Keratinocyte (primary cell): Measurements from ENCODE around the gene GPR42. TPM values are rescaled to one million over a fixed set of nuclear protein-coding genes. Genes with fewer than 3 reads are reported as not detected.

ENCODE experiments used
- DNase-seq: peaks from one replicate; pipeline ENCODE4 v3.0.0-alpha.2; 2011; ENCODE audit warnings: low read depth, missing footprints, low spot score
- FAIRE-seq: peaks from 2 replicates; lab custom pipeline; 2011; peaks lifted over from hg19 to GRCh38; lab: Jason Lieb, UNC
- H2AFZ ChIP-seq: 2 replicates; pipeline ENCODE4 v1.6.0; 2012; ENCODE audit warnings: low read length, control low read depth, inconsistent platforms; ENCODE audit not compliant: control insufficient read depth
- H3K27ac ChIP-seq: 2 replicates; pipeline ENCODE4 v1.5.1; 2011; ENCODE audit warnings: low read length; ENCODE audit not compliant: control insufficient read depth, insufficient read depth
- H3K27me3 ChIP-seq: 3 replicates; pipeline ENCODE4 v1.6.0; 2011; ENCODE audit warnings: low read length; ENCODE audit not compliant: control insufficient read depth, insufficient read depth; ENCODE audit errors: extremely low read depth
- H3K36me3 ChIP-seq, 2 experiments: 2 replicates in 1 of 2; 3 replicates in 1 of 2; pipeline ENCODE4 v1.5.1; 2011; ENCODE audit warnings: low read length in 2 of 2, mild to moderate bottlenecking in 1 of 2; ENCODE audit not compliant: control insufficient read depth in 2 of 2, insufficient read depth in 2 of 2; ENCODE audit errors: extremely low read depth in 1 of 2
- H3K4me1 ChIP-seq: 3 replicates; pipeline ENCODE4 v1.5.1; 2011; ENCODE audit warnings: low read length; ENCODE audit not compliant: control insufficient read depth, insufficient read depth; ENCODE audit errors: extremely low read depth
- H3K4me2 ChIP-seq: 3 replicates; pipeline ENCODE4 v1.6.0; 2011; ENCODE audit warnings: low read depth, low read length; ENCODE audit not compliant: control insufficient read depth, insufficient read depth; ENCODE audit errors: extremely low read depth
- H3K4me3 ChIP-seq, 3 experiments: fragments of 200-600 bp in 1 of 3; sonication (generic) in 1 of 3; 2 replicates in 2 of 3; 3 replicates in 1 of 3; pipeline ENCODE4 v1.5.1; 2011 to 2016; ENCODE audit warnings: low read length in 3 of 3, mild to moderate bottlenecking in 3 of 3, control low read depth in 2 of 3, inconsistent platforms in 1 of 3, low read depth in 1 of 3, mixed read lengths in 1 of 3, mixed run types in 1 of 3, moderate library complexity in 1 of 3; ENCODE audit not compliant: control insufficient read depth in 2 of 3, insufficient read depth in 2 of 3; ENCODE audit errors: extremely low read depth in 1 of 3
- H3K79me2 ChIP-seq: 2 replicates; pipeline ENCODE4 v1.6.0; 2012; ENCODE audit warnings: low read length; ENCODE audit not compliant: control insufficient read depth, insufficient read depth
- H3K9ac ChIP-seq: 3 replicates; pipeline ENCODE4 v1.6.0; 2011; ENCODE audit warnings: low read length; ENCODE audit not compliant: control insufficient read depth, insufficient read depth; ENCODE audit errors: extremely low read depth
- H3K9me1 ChIP-seq: 3 replicates; pipeline ENCODE4 v1.6.0; 2011; ENCODE audit warnings: low read length; ENCODE audit not compliant: control insufficient read depth, insufficient read depth; ENCODE audit errors: extremely low read depth
- H3K9me3 ChIP-seq: 2 replicates; pipeline ENCODE4 v1.5.1; 2012; ENCODE audit warnings: low read depth, low read length; ENCODE audit not compliant: control insufficient read depth
- H4K20me1 ChIP-seq: 3 replicates; pipeline ENCODE4 v1.6.0; 2011; ENCODE audit warnings: low read length; ENCODE audit not compliant: control insufficient read depth, insufficient read depth; ENCODE audit errors: extremely low read depth
- CTCF ChIP-seq, 3 experiments: IDR thresholded peaks in 1 of 3; conservative IDR thresholded peaks in 1 of 3; optimal IDR thresholded peaks in 1 of 3; 2 replicates in 2 of 3; 3 replicates in 1 of 3; pipeline versions ENCODE3 to v1.5.1; 2011; ENCODE audit warnings: low read length in 3 of 3, mild to moderate bottlenecking in 3 of 3, moderate library complexity in 2 of 3, control low read depth in 1 of 3, inconsistent platforms in 1 of 3; ENCODE audit not compliant: insufficient read depth in 2 of 3; ENCODE audit errors: extremely low read depth in 1 of 3
- EZH2 ChIP-seq: IDR thresholded peaks from one replicate; pipeline ENCODE4 v1.6.1; 2012; ENCODE audit warnings: inconsistent platforms, mild to moderate bottlenecking, low read length, moderate library complexity
- dilution Hi-C: fragments of 300-500 bp; cut with MboI; formaldehyde crosslinking; loops from one replicate; pipeline ENCODE4 v1.7.0; 2020; ENCODE audit warnings: low sequenced_read_pairs; ENCODE audit not compliant: extremely low pct_ligation_motif_present
- polyA plus RNA-seq, 5 experiments: library from polyadenylated mRNA; depleted of rRNA in 3 of 5; stranded (reverse) in 3 of 5; stranded (forward) in 1 of 5; unstranded in 1 of 5; fragments of >200 nt; gene quantifications; 1 replicate in 1 of 5; 2 replicates in 3 of 5; 3 replicates in 1 of 5; pipeline versions ENCODE4 v1.2.1 to v1.2.3, GENCODE V29; 2011 to 2012; ENCODE audit warnings: missing spikeins in 2 of 5, low read depth in 1 of 5, low replicate concordance in 1 of 5

GPR42 gene
- polyA plus RNA-seq, 1 donor (not counting 4 experiments of a cell fraction or from before 2014, with no cell fraction given), result not detected

- no peak for DNase-seq
These were observed 29.9 kb upstream of the GPR42 start for GRCh38 chr19:35341006-35341405.

GRCh38 chr19:35341565-35342225 lies 29.2 kb upstream of the GPR42 start:
- H3K4me2 ChIP-seq, result no peak overlapping the region
- no peak overlapping the region for H2AFZ ChIP-seq
- no peak overlapping the region for H3K9ac ChIP-seq
- dilution Hi-C loops, result no loop called here
- no peaks in the 10 kb centered on the region for H3K9me3 ChIP-seq
- no peaks in the 10 kb centered on the region for H3K79me2 ChIP-seq
- H3K4me3 ChIP-seq, result no peak overlapping the region
- FAIRE-seq (no peak), DNase-seq (no peak)
- TF ChIP-seq CTCF (optimal IDR thresholded peaks at IDR 0.05 in 1 of 3, IDR thresholded peaks at IDR 0.05 in 1 of 3, conservative IDR thresholded peaks at IDR 0.05 in 1 of 3; ENCODE audit: extremely low read depth in 1 of 3, insufficient read depth in 2 of 3, low read length in 3 of 3) (no peak), EZH2 (no peak)
- H3K9me1 ChIP-seq, result no peaks in the 10 kb centered on the region
- H3K36me3 ChIP-seq, result no peaks in the 10 kb centered on the region
- H3K27ac ChIP-seq, result no peak overlapping the region
- H3K27me3 ChIP-seq, result peaks cover 18% of the 10 kb centered on the region
- no peaks in the 10 kb centered on the region for H4K20me1 ChIP-seq
- no peaks in the 10 kb centered on the region for H3K4me1 ChIP-seq

More at GRCh38 chr19:35341006-35341405, 29.9 kb upstream of the GPR42 start:
- Histone ChIP-seq H3K9me1 (no peaks in the 10 kb centered on the region), H3K27ac (no peak overlapping the region), H4K20me1 (no peaks in the 10 kb centered on the region), H3K4me2 (no peak overlapping the region), H3K9me3 (no peaks in the 10 kb centered on the region), H3K36me3 (no peaks in the 10 kb centered on the region), H2AFZ (no peak overlapping the region), H3K9ac (no peak overlapping the region), H3K27me3 (peaks cover 15% of the 10 kb centered on the region), H3K4me3 (no peak overlapping the region), H3K79me2 (no peaks in the 10 kb centered on the region), H3K4me1 (no peaks in the 10 kb centered on the region)
- FAIRE-seq, result no peak
- TF ChIP-seq EZH2, result no peak
- dilution Hi-C loops, result no loop called here

GRCh38 chr19:35342430-35342829 lies 28.4 kb upstream of the GPR42 start:
- no peaks in the 10 kb centered on the region for H3K4me1 ChIP-seq
- no peak for FAIRE-seq

More at GRCh38 chr19:35342430-35342829, 28.4 kb upstream of the GPR42 start:
- Histone ChIP-seq H3K27me3 (peaks cover 22% of the 10 kb centered on the region), H2AFZ (no peak overlapping the region), H3K4me2 (no peak overlapping the region), H3K9me3 (no peaks in the 10 kb centered on the region), H3K9ac (no peak overlapping the region), H3K36me3 (no peaks in the 10 kb centered on the region), H4K20me1 (no peaks in the 10 kb centered on the region), H3K9me1 (no peaks in the 10 kb centered on the region), H3K79me2 (no peaks in the 10 kb centered on the region), H3K27ac (no peak overlapping the region), H3K4me3 (no peak overlapping the region)
- TF ChIP-seq CTCF (optimal IDR thresholded peaks at IDR 0.05 in 1 of 3, IDR thresholded peaks at IDR 0.05 in 1 of 3, conservative IDR thresholded peaks at IDR 0.05 in 1 of 3; ENCODE audit: extremely low read depth in 1 of 3, insufficient read depth in 2 of 3, low read length in 3 of 3) (no peak), EZH2 (no peak)
- DNase-seq, result no peak
- dilution Hi-C loops, result no loop called here
